Endothelial cell of umbilical vein (primary cell): Measurements from ENCODE around the gene FZD10. TPM values are rescaled to one million over a fixed set of nuclear protein-coding genes. Genes with fewer than 3 reads are reported as not detected.

ENCODE experiments used
- BruUV-seq: library from RNA; stranded (reverse); fragments of 400-500 nt; replicated peaks from 2 replicates; lab custom pipeline; 2021; lab: Mats Ljungman, UMichigan
- CTCF ChIA-PET: fragments of 300-600, 350-600 bp; sonication (Branson Sonifier 250); formaldehyde crosslinking; loops from one replicate; lab custom pipeline; 2021; ENCODE audit warnings: antibody characterized with exemption, inconsistent platforms; lab: Charles Lee
- POLR2A ChIA-PET: fragments of 300-600, 350-600 bp; sonication (Branson Sonifier 250); formaldehyde crosslinking; loops from one replicate; lab custom pipeline; 2021; ENCODE audit warnings: antibody characterized with exemption, inconsistent platforms; lab: Charles Lee
- DNase-seq: peaks from one replicate; pipeline ENCODE4 v3.0.0-alpha.2; 2011; ENCODE audit warnings: low read depth, low spot score
- FAIRE-seq: peaks from 2 replicates; lab custom pipeline; 2011; peaks lifted over from hg19 to GRCh38; lab: Jason Lieb, UNC
- H2AFZ ChIP-seq: 2 replicates; pipeline ENCODE4 v1.6.0; 2012; ENCODE audit warnings: low read depth, low read length, control low read depth, inconsistent platforms
- H3K27ac ChIP-seq: 2 replicates; pipeline ENCODE4 v1.5.1; 2011; ENCODE audit warnings: low read depth, mild to moderate bottlenecking, control low read depth, low read length, moderate library complexity; ENCODE audit not compliant: insufficient read depth
- H3K27me3 ChIP-seq, 2 experiments: 2 replicates each; pipeline versions ENCODE4 v1.6.0 to v1.6.1; 2011; ENCODE audit warnings: low read length in 2 of 2, mixed read lengths in 1 of 2; ENCODE audit not compliant: control insufficient read depth in 2 of 2, insufficient read depth in 2 of 2
- H3K36me3 ChIP-seq, 2 experiments: 2 replicates in 1 of 2; 3 replicates in 1 of 2; pipeline ENCODE4 v1.5.1; 2011; ENCODE audit warnings: low read length in 2 of 2, mild to moderate bottlenecking in 1 of 2, moderate library complexity in 1 of 2; ENCODE audit not compliant: control insufficient read depth in 2 of 2, insufficient read depth in 2 of 2; ENCODE audit errors: extremely low read depth in 1 of 2
- H3K4me1 ChIP-seq: 3 replicates; pipeline ENCODE4 v1.5.1; 2011; ENCODE audit warnings: mild to moderate bottlenecking, low read length; ENCODE audit not compliant: control insufficient read depth, insufficient read depth; ENCODE audit errors: extremely low read depth
- H3K4me2 ChIP-seq: 2 replicates; pipeline ENCODE4 v1.6.1; 2011; ENCODE audit warnings: low read length, control low read depth, mixed read lengths; ENCODE audit not compliant: insufficient read depth
- H3K4me3 ChIP-seq, 3 experiments: fragments of 200-600 bp in 1 of 3; sonication (generic), shearing (Covaris generic) in 1 of 3; replicated peaks in 1 of 3; 2 replicates each; pipeline ENCODE4 v1.5.1; 2011 to 2016; ENCODE audit warnings: control low read depth in 3 of 3, low read length in 3 of 3, mild to moderate bottlenecking in 2 of 3, inconsistent platforms in 1 of 3, low read depth in 1 of 3, moderate library complexity in 1 of 3; ENCODE audit not compliant: insufficient read depth in 1 of 3
- H3K79me2 ChIP-seq: 2 replicates; pipeline ENCODE4 v1.6.0; 2012; ENCODE audit warnings: low read length, inconsistent platforms; ENCODE audit not compliant: control insufficient read depth, insufficient read depth
- H3K9ac ChIP-seq: replicated peaks from 2 replicates; pipeline ENCODE3; 2011; ENCODE audit warnings: low read length, control low read depth; ENCODE audit not compliant: insufficient read depth; ENCODE audit errors: extremely low read depth
- H3K9me1 ChIP-seq: replicated peaks from 3 replicates; pipeline ENCODE4 v1.6.0; 2011; ENCODE audit warnings: mild to moderate bottlenecking, low read length; ENCODE audit not compliant: control insufficient read depth, insufficient read depth; ENCODE audit errors: extremely low read depth
- H3K9me3 ChIP-seq: replicated peaks from 2 replicates; pipeline ENCODE4 v1.5.1; 2012; ENCODE audit warnings: low read length, inconsistent platforms; ENCODE audit not compliant: control insufficient read depth, insufficient read depth
- H4K20me1 ChIP-seq: replicated peaks from 2 replicates; pipeline ENCODE3; 2011; ENCODE audit warnings: mild to moderate bottlenecking, low read length; ENCODE audit not compliant: control insufficient read depth, insufficient read depth; ENCODE audit errors: extremely low read depth
- EZH2 ChIP-seq: IDR thresholded peaks from 2 replicates; pipeline ENCODE4 v1.6.1; 2012; ENCODE audit warnings: borderline replicate concordance, low read depth, mild to moderate bottlenecking, moderate library complexity, low read length, inconsistent platforms; ENCODE audit not compliant: severe bottlenecking
- FOS ChIP-seq: IDR thresholded peaks from 2 replicates; pipeline ENCODE4 v1.6.1; 2011; ENCODE audit warnings: mild to moderate bottlenecking, low read length, moderate library complexity, borderline replicate concordance; ENCODE audit not compliant: insufficient read depth
- GATA2 ChIP-seq: IDR thresholded peaks from 2 replicates; pipeline ENCODE4 v1.7.0; 2011; ENCODE audit warnings: low read depth, mild to moderate bottlenecking, moderate library complexity, mixed read lengths, low read length; ENCODE audit not compliant: insufficient read length, insufficient read depth
- JUN ChIP-seq: IDR thresholded peaks from 2 replicates; pipeline ENCODE4 v1.6.1; 2011; ENCODE audit warnings: borderline replicate concordance, low read depth; ENCODE audit not compliant: insufficient read length, insufficient read depth
- MAX ChIP-seq: IDR thresholded peaks from 2 replicates; pipeline ENCODE4 v1.6.1; 2011; ENCODE audit not compliant: insufficient read depth, insufficient read length
- MYC ChIP-seq: IDR thresholded peaks from one replicate; pipeline ENCODE4 v1.6.1; 2011; ENCODE audit warnings: mild to moderate bottlenecking, low read depth, low read length
- POLR2A ChIP-seq: IDR thresholded peaks from 2 replicates; pipeline ENCODE4 v1.6.1; 2012; ENCODE audit warnings: low read depth, mild to moderate bottlenecking, control low read depth, low read length
- POLR2AphosphoS5 ChIP-seq: IDR thresholded peaks from 2 replicates; pipeline ENCODE4 v1.6.1; 2012; ENCODE audit warnings: low read depth, mild to moderate bottlenecking, control low read depth, low read length, moderate library complexity; ENCODE audit not compliant: insufficient read depth
- dilution Hi-C: fragments of 300-500 bp; cut with MboI; formaldehyde crosslinking; loops from one replicate; pipeline ENCODE4 v1.15.0; 2019; ENCODE audit warnings: low sequenced_read_pairs; ENCODE audit not compliant: extremely low pct_ligation_motif_present
- intact Hi-C: fragments of 100-400 bp; cut with micrococcal nuclease; formaldehyde crosslinking; loops from one replicate; pipeline ENCODE4 v1.10.0; 2022
- polyA plus RNA-seq, 4 experiments: library from polyadenylated mRNA; depleted of rRNA in 3 of 4; stranded (reverse) in 3 of 4; unstranded in 1 of 4; fragments of >200 nt; gene quantifications; 2 replicates each; pipeline versions ENCODE4 v1.2.1 to v1.2.3, GENCODE V29; 2011 to 2012; ENCODE audit warnings: missing spikeins in 1 of 4
- total RNA-seq: library from RNA; stranded (reverse); gene quantifications from 2 replicates; pipeline ENCODE4 v1.2.3, GENCODE V29; 2021
- TF ChIP-seq, protein P1 (sequence below), 2 donors: IDR thresholded peaks; 1 replicate in 1 of 2; 2 replicates in 1 of 2; pipeline ENCODE4 v1.5.1; 2011; ENCODE audit warnings: low read length in 2 of 2, mild to moderate bottlenecking in 2 of 2, moderate library complexity in 2 of 2, control low read depth in 1 of 2, inconsistent platforms in 1 of 2, low read depth in 1 of 2; ENCODE audit not compliant: insufficient read depth in 1 of 2; ENCODE audit errors: extremely low read depth in 1 of 2

Gene FZD10
- total and polyA plus RNA-seq, 2 donors (not counting 3 experiments of a cell fraction or from before 2014, with no cell fraction given): not detected

GRCh38 chr12:130153803-130154202 lies 8.5 kb upstream of the FZD10 start:
- BruUV-seq: no TSS peak
- H3K4me2 ChIP-seq: no peak overlapping the region
- H3K9ac ChIP-seq: no peak overlapping the region
- H3K9me1 ChIP-seq: no peaks in the 10 kb centered on the region
- dilution Hi-C loops (no loop called here), intact Hi-C loops (no loop called here)
- ChIA-PET POLR2A (no interaction called here), CTCF (no interaction called here)
- no peaks in the 10 kb centered on the region for H3K36me3 ChIP-seq
- no peaks in the 10 kb centered on the region for H3K9me3 ChIP-seq
- H2AFZ ChIP-seq: no peak overlapping the region
- no peak for FAIRE-seq
- TF ChIP-seq EZH2 (no peak), FOS (no peak), MAX (no peak), POLR2A (no peak), POLR2AphosphoS5 (no peak), JUN (no peak), GATA2 (no peak), MYC (no peak)
- TF ChIP-seq, protein P1, sequence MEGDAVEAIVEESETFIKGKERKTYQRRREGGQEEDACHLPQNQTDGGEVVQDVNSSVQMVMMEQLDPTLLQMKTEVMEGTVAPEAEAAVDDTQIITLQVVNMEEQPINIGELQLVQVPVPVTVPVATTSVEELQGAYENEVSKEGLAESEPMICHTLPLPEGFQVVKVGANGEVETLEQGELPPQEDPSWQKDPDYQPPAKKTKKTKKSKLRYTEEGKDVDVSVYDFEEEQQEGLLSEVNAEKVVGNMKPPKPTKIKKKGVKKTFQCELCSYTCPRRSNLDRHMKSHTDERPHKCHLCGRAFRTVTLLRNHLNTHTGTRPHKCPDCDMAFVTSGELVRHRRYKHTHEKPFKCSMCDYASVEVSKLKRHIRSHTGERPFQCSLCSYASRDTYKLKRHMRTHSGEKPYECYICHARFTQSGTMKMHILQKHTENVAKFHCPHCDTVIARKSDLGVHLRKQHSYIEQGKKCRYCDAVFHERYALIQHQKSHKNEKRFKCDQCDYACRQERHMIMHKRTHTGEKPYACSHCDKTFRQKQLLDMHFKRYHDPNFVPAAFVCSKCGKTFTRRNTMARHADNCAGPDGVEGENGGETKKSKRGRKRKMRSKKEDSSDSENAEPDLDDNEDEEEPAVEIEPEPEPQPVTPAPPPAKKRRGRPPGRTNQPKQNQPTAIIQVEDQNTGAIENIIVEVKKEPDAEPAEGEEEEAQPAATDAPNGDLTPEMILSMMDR (IDR thresholded peaks at IDR 0.05; ENCODE audit: extremely low read depth in 1 of 2, insufficient read depth in 1 of 2, low read depth in 1 of 2, low read length in 2 of 2): no peak
- no peaks in the 10 kb centered on the region for H3K27me3 ChIP-seq
- no peak overlapping the region for H3K4me3 ChIP-seq
- H3K27ac ChIP-seq: no peak overlapping the region
- H4K20me1 ChIP-seq: no peaks in the 10 kb centered on the region
- no peaks in the 10 kb centered on the region for H3K79me2 ChIP-seq
- no peaks in the 10 kb centered on the region for H3K4me1 ChIP-seq
- DNase-seq: no peak
